Stimulated activated naive CD4-positive, alpha-beta T cell (primary cell): ENCODE results near the gene NPM1.
"Not testable (repeated sequence)": the region's sequence is repeated elsewhere in the genome, so short reads cannot be mapped to it uniquely, and the experiment has no call there.

Experiments
- DNase-seq, 6 experiments: peaks; one replicate each; lab custom pipeline; 2025; lab: John Stamatoyannopoulos, UW

NPM1 gene, protein sequence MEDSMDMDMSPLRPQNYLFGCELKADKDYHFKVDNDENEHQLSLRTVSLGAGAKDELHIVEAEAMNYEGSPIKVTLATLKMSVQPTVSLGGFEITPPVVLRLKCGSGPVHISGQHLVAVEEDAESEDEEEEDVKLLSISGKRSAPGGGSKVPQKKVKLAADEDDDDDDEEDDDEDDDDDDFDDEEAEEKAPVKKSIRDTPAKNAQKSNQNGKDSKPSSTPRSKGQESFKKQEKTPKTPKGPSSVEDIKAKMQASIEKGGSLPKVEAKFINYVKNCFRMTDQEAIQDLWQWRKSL

DNA sequence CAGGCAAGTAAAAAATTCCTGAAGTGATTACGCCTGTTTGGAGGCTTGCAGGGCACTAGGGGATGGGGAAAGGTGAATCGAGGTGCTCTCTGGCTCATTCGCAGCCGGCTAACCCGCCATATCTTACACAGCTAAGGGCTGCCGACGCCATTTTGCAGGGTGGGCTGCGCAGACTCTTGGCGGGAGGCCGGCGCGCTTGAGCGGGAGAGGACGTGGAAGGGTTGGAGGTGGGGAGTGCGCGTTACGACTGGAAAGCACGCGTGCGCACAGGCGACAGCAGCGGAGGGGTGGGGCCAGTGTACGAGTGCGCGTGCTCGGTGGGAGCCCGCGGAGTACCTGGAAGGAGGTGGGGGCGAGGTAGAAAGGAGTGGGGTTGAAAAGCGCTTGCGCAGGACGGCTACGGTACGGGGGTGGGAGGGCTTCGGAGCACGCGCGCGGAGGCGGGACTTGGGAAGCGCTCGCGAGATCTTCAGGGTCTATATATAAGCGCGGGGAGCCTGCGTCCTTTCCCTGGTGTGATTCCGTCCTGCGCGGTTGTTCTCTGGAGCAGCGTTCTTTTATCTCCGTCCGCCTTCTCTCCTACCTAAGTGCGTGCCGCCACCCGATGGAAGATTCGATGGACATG is at the start of gene NPM1:
Gene NPM1 (plus strand): TSS at position 505 of the 625 bp plus-strand sequence. CDS start 100 bp downstream, at position 605.
- peak; percentile 92 to 99 (median 98) for DNase-seq

DNA sequence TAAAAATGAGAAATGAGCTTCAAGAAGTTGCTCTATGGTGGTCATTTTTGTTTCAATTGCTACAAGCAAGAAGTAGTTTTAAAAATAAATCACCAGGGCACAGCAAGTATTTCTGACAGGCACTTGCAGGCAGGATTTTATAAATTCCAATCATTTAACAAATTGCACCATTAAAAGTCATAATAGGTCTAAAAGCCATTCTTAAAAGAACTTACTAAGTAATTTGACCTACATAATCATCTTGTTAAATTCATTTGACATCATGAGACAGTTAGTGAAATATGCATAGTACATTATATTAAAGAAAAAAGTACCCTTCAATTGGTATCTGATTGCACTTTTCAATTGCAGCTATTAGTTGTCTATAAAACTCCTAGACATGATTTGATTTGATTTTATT is 47.6 kb upstream of the NPM1 start:
- no peak for DNase-seq

DNA sequence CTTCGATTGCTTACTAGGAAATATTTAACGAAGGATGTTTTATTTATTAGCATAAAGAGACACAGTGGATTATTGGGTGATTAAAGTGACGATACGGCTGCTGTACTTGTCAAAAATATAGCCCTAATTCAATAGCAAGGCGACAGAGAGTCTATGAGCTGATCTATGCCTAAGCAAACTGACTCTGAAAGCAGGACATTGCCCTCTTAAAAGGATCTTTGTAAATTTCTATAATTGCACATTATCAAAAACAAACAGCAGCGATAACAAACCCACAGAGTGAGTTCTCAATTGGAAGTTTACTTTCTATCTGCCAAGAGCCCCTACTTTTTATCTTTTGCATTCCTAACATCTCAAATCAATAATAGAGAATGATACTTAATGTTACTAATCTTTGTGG is 47.2 kb upstream of the NPM1 start:
- no peak for DNase-seq

DNA sequence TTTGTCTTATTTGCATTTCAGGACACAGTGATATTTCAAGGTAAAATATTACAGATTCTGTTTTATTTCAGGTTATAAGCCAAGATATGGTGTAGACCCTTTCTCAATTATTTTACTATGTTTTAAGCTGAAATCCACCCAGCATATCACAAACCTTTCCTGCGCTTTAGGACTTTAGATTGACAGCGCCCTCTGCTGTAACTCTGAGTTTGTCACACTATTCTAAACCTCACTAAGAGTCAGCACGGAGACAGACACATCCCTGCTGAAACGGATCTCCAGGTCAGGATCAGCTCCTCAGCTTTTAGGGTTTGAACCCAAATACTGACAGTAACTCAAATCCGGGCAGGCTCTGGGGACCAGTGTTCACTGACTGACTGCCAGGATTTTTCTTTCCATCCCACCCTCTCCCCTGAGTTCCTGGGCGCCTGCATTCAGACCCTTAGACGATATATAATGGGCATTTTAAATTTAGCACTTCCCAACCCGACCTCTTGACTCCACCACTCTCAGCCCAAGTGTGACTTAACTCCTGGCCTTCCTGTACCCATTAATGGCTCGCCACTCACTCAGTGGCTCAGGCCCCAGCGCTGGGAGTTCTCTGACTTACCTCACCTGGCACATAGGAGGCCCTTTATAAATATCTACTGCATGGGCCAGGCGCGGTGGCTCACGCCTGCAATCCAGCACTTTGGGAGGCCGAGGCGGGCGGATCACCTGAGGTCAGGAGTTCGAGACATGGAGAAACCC is 45.1 kb upstream of the NPM1 start:
- peak in 2 of 6 experiments; percentile 3 to 4 for DNase-seq

DNA sequence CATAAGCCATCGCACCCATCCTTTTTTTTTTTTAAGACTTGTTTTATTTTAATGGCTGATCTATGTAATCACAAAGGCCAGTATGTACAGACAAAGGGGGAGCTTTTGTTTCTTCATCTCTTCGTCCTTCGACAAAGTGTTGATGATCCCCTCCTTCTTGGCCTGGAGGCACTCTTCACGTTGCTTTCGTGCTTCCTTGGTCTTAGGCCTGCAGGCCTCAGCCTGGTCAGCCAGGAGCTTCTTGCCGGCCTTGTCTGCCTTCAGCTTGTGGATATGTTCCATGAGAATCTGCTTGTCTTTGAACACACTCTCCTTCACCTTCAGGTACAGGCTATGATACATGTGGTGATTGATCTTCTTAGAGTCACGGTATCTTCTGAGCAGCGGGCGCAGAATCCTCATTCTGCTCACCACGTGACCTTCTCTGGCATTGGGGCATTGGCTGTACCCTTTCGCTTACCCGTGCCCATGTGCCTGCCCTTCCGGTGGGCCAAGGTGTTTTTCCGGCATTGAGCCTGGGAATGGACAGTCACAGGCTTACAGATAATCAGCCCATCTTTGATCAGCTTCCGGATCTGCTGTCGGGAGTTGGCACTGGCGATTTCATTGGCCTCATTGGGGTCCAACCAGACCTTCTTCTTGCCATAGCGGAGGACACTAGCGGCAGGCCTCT is 42.6 kb upstream of the NPM1 start:
- no peak for DNase-seq

DNA sequence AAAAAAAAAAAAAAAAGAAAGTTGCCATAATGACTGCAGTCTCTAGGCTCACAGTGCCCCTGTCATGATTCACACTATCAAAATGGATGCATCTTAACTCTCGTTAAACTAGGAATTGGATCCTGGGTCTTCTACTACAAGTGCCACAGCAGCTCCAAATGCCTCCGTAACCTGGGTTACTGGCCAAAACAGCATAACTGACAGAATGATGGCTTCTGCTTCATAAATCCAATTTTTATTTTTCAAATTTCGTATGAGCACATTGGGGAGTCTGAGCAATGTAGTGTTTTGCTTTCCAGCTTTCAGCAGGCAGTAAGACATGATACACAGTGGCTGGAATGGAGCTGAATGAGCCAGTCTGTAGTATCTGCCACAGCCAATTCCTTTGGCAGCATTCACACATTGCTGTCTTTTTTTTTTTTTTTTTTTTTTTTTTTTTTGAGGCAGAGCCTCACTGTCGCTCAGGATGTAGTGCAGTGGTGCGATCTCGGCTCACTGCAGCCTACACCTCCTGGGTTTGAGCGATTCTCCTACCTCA is 36.0 kb upstream of the NPM1 start:
- no peak for DNase-seq

DNA sequence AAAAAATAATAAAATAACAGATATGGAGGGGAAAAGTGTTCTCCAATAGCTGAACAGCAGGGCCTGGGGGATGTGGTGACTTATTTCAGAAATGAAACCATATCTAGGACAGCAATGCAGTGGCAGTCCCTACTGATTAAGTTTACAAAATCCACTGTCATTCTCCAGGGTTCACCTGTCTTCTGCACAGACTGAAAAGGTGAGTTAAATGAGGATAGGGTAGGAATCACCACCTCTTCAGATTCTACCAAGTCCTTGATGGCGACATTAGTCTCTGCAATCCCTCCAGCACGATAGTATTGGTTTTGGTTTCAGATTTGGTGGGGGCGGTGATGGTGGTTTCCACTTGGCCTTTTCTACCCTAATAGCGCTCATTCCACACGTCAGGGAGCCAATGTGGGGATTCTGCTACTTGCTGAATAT is 32.3 kb upstream of the NPM1 start:
- DNase-seq = no peak

DNA sequence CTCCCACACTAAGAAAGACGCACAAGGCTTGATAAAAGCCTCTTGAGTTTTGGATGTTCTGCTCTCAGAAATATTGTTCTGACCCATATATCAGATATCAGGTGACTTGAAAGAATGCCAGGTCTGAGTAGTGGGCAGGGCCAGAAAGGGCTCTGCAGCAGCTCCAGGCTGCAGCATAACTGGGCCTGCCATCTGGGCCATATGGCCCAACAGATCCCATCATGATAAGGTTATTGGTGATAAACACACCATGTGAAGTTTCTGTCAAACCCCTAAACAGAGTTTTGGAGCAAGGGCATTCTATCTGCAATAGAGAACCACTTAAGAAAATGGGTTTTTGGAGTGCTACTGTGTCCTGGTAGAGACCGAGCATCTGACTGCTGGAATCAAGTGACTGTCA is 29.8 kb upstream of the NPM1 start:
- no peak for DNase-seq

DNA sequence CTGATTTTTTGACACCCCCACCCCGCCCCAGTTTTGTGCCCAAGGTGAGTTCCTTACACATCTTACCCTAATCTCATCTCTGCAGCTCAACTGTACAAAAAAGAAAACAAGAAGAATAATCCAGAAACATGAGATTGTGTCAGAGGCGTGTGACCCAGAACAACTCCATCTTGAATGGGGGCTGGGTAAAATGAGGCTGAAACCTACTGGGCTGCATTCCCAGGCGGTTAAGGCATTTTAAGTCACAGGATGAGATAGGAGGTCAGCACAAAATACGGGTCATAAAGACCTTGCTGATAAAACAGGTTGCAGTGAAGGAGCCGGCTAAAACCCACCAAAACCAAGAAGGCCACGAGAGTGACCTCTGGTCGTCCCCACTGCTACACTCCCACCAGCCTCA is 26.5 kb upstream of the NPM1 start:
- not testable (repeated sequence) for DNase-seq

DNA sequence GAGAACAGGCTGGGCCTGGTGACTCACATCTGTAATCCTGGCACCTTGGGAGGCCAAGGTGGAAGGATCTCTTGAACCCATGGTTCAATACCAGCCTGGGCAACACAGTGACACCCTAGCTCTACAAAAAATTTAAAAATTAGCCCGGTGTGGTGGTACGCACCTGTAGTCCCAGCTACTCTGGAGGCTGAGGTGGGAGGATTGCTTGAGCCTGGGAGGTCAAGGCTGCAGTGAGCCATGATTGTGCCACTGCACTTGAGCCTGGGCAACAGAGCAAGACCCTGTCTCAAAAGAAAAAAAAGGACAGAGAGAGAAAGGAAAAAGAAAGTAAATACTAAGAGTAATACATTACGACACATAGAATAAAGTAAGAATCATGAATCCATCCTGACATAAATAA is 24.4 kb upstream of the NPM1 start:
- DNase-seq = not testable (repeated sequence)

DNA sequence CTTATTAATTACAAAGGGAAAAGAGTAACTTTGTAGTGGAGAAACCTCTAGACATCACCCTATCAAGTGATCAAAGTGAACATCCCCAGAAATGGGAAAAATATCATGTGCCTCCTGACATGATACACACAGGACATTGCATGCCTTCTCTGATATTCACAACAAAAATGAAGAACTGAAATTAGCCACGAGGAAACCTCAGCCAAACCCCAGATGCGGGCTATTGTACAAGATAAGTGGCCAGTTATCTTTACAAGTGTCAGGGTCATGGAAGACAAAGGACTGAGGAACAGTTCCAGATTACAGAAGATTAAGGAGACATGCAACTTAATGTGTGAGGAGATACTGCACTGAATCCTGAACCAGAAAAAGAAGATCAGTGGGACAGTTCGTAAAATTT is 23.8 kb upstream of the NPM1 start:
- DNase-seq = no peak

DNA sequence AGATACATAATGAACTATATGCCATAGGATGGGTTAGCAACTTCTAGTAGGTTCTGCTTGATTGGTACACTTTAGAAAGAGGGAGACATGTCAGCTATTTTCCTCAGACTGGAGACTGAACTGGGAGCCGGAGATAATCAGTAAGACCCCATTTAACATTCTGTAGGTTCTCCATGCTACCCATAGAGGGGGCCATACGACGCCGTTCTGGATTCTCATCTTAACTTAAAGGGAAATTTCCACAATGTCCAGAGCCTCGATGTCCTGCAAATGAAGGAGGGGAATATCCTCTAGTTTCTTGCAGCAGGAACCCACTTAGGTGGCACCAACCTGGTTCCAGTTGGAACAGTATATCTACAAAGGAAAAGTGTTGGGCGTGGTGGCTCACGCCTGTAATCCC is 22.3 kb upstream of the NPM1 start:
- DNase-seq = no peak

DNA sequence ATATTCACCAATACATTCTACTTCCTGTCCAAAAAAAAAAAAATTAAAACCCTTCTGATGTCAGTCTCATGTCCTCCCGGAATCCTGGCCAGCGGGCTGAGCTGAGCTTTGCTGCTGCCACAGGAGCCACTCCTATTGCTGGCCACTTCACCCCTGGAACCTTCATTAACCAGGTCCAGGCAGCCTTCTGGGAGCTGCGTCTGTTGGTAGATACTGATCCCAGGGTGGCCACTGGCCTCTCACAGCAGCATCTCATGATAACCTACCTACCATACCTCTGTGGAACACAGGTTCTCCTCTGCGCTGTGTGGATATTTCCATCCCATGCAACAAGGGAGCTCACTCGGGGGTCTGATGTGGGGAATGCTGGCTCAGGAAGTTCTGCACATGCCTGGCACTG is 21.0 kb upstream of the NPM1 start:
- DNase-seq = no peak

DNA sequence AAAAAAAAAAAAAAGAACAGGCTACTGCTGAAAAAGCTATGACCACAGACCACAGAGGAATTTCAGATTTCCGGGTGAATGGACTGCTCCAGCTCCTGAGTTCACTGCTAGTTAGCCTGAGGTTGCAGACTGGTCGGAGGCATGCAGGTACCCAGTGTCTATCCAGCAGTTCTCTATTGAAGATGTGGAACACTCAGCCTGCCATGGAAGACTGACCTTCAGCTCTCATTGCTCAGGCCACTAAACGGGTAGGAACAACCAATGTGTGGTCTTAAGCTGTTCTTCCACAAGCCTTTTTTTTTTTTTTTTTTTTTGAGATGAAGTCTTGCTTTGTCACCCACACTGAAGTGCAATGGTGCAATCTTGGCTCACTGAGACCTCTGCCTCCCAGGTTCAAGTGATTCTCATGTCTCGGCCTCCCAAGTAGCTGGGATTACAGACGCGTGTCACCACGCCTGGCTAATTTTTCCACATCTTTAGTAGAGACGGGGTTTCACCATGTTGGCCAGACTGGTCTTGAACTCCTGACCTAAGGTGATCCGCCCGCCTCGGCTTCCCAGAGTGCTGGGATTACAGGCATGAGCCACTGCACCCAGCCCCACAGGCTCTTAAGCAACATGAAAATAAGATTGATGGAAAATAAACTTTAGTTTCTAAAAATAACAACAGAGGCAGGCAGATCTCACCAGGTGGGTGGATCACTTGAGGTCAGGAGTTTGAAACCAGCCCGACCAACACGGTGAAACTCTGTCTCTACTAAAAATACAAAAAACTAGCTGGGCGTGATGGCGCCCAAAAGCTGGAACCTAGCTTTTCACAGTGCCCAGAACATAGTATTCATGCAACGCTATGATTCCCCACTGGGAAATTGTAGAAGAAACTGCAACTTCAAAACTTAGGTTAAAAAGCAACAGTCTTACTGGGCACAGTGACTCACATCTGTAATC is 20.0 kb upstream of the NPM1 start:
- no peak for DNase-seq

DNA sequence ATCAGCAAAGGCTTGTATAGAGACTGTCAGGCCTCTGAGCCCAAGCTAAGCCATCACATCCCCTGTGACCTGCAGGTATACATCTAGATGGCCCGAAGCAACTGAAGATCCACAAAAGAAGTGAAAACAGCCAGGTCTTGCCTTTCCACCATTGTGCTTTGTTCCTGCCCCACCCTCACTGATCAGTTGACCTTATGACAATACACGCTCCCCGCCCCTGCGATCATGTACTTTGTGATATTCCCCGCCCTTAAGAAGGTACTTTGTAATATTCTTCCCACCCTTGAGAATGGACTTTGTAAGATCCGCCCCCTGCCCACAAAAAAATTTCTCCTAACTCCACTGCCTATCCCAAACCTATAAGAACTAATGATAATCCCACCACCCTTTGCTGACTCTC is 18.6 kb upstream of the NPM1 start:
- no peak for DNase-seq

DNA sequence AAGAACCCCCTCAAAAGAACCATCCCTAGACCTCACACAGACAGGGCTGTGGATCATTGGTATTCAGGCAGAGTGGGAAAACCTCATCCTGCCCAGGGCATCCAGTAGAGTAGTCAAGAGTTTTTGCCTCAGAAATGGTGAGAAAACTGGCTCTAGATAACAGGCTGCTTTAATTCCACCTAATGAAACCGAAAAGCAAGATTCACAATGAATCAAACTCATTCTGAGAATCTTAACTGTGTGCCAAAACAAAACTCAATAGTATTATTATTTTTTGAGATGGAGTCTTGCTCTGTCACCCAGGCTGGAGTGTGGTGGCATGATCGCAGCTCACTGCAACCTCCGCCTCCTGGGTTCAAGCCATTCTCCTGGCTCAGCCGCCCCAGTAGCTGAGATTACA is 17.8 kb upstream of the NPM1 start:
- no peak for DNase-seq

DNA sequence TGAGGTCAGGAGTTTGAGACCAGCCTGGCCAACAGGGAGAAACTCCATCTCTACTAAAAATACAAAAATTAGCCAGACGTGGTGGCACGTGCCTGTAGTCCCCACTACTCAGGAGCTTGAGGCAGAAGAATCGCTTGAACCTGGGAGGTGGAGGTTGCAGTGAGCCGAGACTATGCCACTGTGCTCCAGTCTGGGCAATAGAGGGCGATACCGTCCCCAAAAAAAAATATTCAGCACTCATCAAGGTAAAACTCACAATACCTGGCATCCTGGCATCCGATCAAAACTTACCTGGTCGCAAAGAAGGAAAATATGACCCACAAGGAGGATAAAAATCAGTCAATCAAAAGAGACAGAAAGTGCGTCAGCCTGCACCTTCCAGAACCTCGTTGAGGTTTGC is 16.8 kb upstream of the NPM1 start:
- peak in 1 of 6 experiments; percentile 6 for DNase-seq

DNA sequence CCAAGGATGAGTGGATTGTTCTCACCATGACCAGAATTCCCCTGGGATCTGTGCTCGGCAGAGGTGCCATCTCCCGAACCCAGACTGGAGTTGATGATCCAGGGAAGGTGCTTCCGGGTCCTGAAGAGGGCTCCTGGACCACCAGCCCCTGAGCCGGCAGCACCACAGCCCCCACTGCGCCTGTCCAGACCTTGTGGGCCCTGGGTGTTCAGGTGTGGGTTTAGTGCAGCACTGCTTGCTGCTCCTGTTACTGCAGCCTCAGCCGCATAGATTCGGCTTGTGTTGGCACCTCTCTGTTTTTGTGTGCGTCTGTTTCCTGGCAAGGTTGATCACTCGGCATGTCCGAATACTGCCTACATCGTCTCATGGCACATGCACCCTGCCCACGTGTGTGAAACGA is 16.3 kb upstream of the NPM1 start:
- DNase-seq = no peak

DNA sequence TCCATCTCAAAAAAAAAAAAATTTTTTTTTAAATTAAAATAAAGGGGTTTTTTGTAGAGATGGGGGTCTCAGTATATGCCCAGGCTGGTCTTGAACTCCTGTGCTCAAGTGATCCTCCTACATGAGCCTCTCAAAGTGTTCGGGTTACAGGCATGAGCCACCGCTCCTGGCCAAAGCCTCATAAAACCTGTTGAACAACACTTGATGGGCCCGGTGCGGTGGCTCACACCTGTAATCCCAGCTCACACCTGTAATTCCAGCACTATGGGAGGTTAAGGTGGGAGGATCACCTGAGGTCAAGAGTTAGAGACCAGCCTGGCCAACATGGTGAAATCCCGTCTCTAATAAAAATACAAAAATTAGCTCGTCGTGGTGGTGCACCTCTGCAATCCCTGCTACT is 7.7 kb upstream of the NPM1 start:
- no peak for DNase-seq

DNA sequence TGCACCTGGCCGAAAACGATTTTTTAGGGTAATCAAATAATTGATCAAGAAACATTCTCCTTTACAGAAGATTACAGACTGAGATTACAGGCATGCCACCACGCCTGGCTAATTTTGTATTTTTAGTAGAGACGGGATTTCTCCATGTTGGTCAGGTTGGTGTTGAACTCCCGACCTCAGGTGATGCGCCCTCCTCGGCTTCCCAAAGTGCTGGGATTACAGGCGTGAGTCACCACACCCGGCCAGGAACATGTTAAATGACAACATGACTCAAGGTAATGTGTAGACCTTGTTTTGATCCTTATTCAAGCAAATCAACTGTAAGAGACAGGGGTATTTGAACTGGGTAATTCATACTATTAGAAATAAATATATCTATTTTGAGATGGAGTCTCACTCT is 3.2 kb upstream of the NPM1 start:
- DNase-seq = not testable (repeated sequence)

DNA sequence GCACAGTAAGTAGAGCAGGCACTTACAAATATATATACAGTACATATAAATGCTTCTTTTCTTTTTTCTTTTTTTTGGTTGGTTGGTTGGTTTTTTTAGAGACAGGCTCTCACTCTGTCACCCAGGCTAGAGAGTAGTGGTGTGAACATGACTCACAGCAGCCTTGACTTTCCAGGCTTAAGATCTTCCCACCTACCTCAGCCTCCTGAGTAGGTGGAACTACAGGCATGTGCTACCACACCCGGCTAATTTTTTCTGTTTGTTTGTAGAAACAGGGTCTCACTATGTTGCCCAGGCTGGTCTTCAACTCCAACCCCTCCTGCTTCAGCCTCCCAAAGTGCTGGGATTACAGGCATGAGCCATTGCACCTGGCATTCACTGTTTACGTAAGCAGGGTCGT is 2.6 kb upstream of the NPM1 start:
- not testable (repeated sequence) for DNase-seq
